ENCODE measurements around the gene SIGLEC7.

DNA sequence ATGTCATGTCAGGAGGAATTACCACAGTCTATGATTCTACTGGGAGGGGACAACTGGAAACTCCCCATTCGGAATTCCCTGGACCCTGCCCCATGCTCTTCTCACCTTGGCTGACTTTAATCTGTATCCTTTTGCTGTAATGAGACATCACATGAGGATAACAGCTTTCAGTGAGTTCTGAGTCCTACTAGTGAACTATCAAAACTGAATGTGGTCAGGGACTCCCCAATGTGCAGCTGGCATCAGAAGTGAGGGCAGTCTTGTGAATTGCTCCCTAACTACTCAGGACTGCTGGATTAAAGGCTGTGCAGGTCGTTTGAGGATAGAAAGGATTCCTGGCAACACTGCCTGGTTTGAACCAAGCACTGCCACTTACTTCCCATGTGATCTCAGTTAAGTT is 15.2 kb downstream of the SIGLEC7 start:
- TF ChIP-seq, protein P1, sequence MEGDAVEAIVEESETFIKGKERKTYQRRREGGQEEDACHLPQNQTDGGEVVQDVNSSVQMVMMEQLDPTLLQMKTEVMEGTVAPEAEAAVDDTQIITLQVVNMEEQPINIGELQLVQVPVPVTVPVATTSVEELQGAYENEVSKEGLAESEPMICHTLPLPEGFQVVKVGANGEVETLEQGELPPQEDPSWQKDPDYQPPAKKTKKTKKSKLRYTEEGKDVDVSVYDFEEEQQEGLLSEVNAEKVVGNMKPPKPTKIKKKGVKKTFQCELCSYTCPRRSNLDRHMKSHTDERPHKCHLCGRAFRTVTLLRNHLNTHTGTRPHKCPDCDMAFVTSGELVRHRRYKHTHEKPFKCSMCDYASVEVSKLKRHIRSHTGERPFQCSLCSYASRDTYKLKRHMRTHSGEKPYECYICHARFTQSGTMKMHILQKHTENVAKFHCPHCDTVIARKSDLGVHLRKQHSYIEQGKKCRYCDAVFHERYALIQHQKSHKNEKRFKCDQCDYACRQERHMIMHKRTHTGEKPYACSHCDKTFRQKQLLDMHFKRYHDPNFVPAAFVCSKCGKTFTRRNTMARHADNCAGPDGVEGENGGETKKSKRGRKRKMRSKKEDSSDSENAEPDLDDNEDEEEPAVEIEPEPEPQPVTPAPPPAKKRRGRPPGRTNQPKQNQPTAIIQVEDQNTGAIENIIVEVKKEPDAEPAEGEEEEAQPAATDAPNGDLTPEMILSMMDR (IDR thresholded peaks at IDR 0.05; ENCODE audit: insufficient read depth, low read depth, low read length), result no peak
- no peak for TF ChIP-seq EZH2 (IDR thresholded peaks at IDR 0.05; ENCODE audit: insufficient read depth, low read length)

Data from astrocyte (in vitro differentiated cells and primary cell).